HG02981 (cell line): ENCODE measurements around the gene GRN.
"Not testable (repeated sequence)": the region's sequence is repeated elsewhere in the genome, so short reads cannot be mapped to it uniquely, and the experiment has no call there.

Experiments
- ATAC-seq: cut with Tn5 transposase; IDR thresholded peaks from one replicate; pipeline ENCODE4 v1.9.1; 2021; ENCODE audit warnings: mild to moderate bottlenecking, moderate library complexity; ENCODE audit not compliant: unreplicated experiment

Gene GRN

GRCh38 chr17:44360826-44361225 is 15.7 kb downstream of the GRN start:
- no peak for ATAC-seq

- ATAC-seq = no peak
Observed at GRCh38 chr17:44361292-44362260, 16.5 kb downstream of the GRN start.

GRCh38 chr17:44362459-44362948 is 17.4 kb downstream of the GRN start:
- no peak for ATAC-seq

GRCh38 chr17:44362949-44363612 is 18.0 kb downstream of the GRN start:
- ATAC-seq = no peak

- ATAC-seq = no peak
Observed at GRCh38 chr17:44363613-44364159, 18.6 kb downstream of the GRN start, which contains the start of gene FAM171A2. Gene FAM171A2, minus strand, starts transcription at chr17:44363853. Its CDS starts 139 bp downstream, at chr17:44363714.

- not testable (repeated sequence) for ATAC-seq
Observed at GRCh38 chr17:44365051-44365450, 19.9 kb downstream of the GRN start.

- ATAC-seq = no peak
Observed at GRCh38 chr17:44367231-44367979, 22.3 kb downstream of the GRN start.

- not testable (repeated sequence) for ATAC-seq
Observed at GRCh38 chr17:44368391-44369243, 23.5 kb downstream of the GRN start.

- ATAC-seq = not testable (repeated sequence)
Observed at GRCh38 chr17:44369414-44370023, 24.4 kb downstream of the GRN start.

- no peak for ATAC-seq
Observed at GRCh38 chr17:44372036-44372435, 26.9 kb downstream of the GRN start.

- no peak for ATAC-seq
Observed at GRCh38 chr17:44374306-44375195, 29.4 kb downstream of the GRN start.

- ATAC-seq = no peak
Observed at GRCh38 chr17:44375196-44376017, 30.3 kb downstream of the GRN start.

- no peak for ATAC-seq
Observed at GRCh38 chr17:44376124-44376523, 31.0 kb downstream of the GRN start.

GRCh38 chr17:44376779-44377178 is 31.7 kb downstream of the GRN start:
- no peak for ATAC-seq

GRCh38 chr17:44378171-44378705 is 33.1 kb downstream of the GRN start:
- ATAC-seq = no peak

- ATAC-seq = no peak
Observed at GRCh38 chr17:44379887-44380286, 34.8 kb downstream of the GRN start.

GRCh38 chr17:44380767-44381166 is 35.7 kb downstream of the GRN start:
- ATAC-seq = no peak
